Endodermal cell (in vitro differentiated cells): ENCODE results near the gene VPS13D. TPM values are rescaled to one million over a fixed set of nuclear protein-coding genes. Genes with fewer than 3 reads are reported as not detected.

Experiments
- DNase-seq: peaks from one replicate; pipeline ENCODE4 v3.0.0-alpha.2; 2017
- H3K27ac ChIP-seq: 2 replicates; pipeline ENCODE4 v1.5.1; 2013; ENCODE audit warnings: mild to moderate bottlenecking, low read depth, low read length, moderate library complexity
- H3K27me3 ChIP-seq: 2 replicates; pipeline ENCODE4 v1.6.1; 2013; ENCODE audit warnings: mild to moderate bottlenecking, low read length, moderate library complexity; ENCODE audit not compliant: insufficient read depth, control insufficient read depth, poor library complexity, severe bottlenecking
- H3K36me3 ChIP-seq: 2 replicates; pipeline ENCODE4 v1.7.0; 2013; ENCODE audit warnings: mild to moderate bottlenecking, low read length, moderate library complexity; ENCODE audit not compliant: control insufficient read depth, insufficient read depth
- H3K4me1 ChIP-seq: one replicate; pipeline ENCODE4 v1.7.0; 2013; ENCODE audit warnings: low read length; ENCODE audit not compliant: control insufficient read depth, insufficient read depth
- H3K4me3 ChIP-seq: 2 replicates; pipeline ENCODE4 v1.5.1; 2013; ENCODE audit warnings: mild to moderate bottlenecking, low read length, moderate library complexity
- H3K9ac ChIP-seq: 2 replicates; pipeline ENCODE4 v1.6.1; 2013; ENCODE audit warnings: mild to moderate bottlenecking, low read length, moderate library complexity; ENCODE audit not compliant: poor library complexity, severe bottlenecking; ENCODE audit errors: extremely low read depth
- H3K9me3 ChIP-seq: 2 replicates; pipeline ENCODE4 v1.6.1; 2013; ENCODE audit warnings: mild to moderate bottlenecking, low read length, moderate library complexity; ENCODE audit not compliant: control insufficient read depth
- H3K27ac Mint-ChIP-seq: 2 replicates; pipeline ENCODE4 v1.8.0; 2020; ENCODE audit warnings: mixed read lengths
- H3K27me3 Mint-ChIP-seq: 2 replicates; pipeline ENCODE4 v1.8.0; 2021; ENCODE audit warnings: mild to moderate bottlenecking, mixed read lengths; ENCODE audit not compliant: insufficient read depth
- H3K36me3 Mint-ChIP-seq: 2 replicates; pipeline ENCODE4 v1.8.0; 2020; ENCODE audit warnings: low read depth, mixed read lengths
- H3K4me1 Mint-ChIP-seq: 2 replicates; pipeline ENCODE4 v1.8.0; 2020; ENCODE audit warnings: mixed read lengths
- H3K4me3 Mint-ChIP-seq: 2 replicates; pipeline ENCODE4 v1.8.0; 2020; ENCODE audit warnings: mild to moderate bottlenecking, moderate library complexity, mixed read lengths
- H3K9me3 Mint-ChIP-seq: 2 replicates; pipeline ENCODE4 v1.8.0; 2020; ENCODE audit warnings: mild to moderate bottlenecking, mixed read lengths
- CTCF ChIP-seq: fragments of 200-600 bp; sonication (generic); conservative IDR thresholded peaks from 2 replicates; pipeline ENCODE4 v1.5.0; 2021; ENCODE audit warnings: antibody characterized with exemption, mild to moderate bottlenecking
- WGBS, 2 experiments: methylation state at CpG; one replicate each; pipeline versions ENCODE4 v1.1.5 to v1.1.7; 2013; ENCODE audit warnings: missing lambda C conversion rate in 2 of 2, mixed read lengths in 1 of 2; ENCODE audit not compliant: insufficient coverage in 1 of 2, insufficient read length in 1 of 2; 5-methylcytosine and 5-hydroxymethylcytosine counted together
- total RNA-seq, 2 donors: library from RNA; stranded (reverse); fragmentation: NEBNext Ultra II Directional in 1 of 2; extraction: Animal tissue kit (Norgen Biotek cat#: 25700) in 1 of 2; gene quantifications; 2 replicates in 1 of 2; 3 replicates in 1 of 2; pipeline ENCODE4 v1.2.1, GENCODE V29; 2021

The VPS13D gene
- total RNA-seq, 2 donors from 2014 or later = 32.5 to 36.7 TPM

DNA sequence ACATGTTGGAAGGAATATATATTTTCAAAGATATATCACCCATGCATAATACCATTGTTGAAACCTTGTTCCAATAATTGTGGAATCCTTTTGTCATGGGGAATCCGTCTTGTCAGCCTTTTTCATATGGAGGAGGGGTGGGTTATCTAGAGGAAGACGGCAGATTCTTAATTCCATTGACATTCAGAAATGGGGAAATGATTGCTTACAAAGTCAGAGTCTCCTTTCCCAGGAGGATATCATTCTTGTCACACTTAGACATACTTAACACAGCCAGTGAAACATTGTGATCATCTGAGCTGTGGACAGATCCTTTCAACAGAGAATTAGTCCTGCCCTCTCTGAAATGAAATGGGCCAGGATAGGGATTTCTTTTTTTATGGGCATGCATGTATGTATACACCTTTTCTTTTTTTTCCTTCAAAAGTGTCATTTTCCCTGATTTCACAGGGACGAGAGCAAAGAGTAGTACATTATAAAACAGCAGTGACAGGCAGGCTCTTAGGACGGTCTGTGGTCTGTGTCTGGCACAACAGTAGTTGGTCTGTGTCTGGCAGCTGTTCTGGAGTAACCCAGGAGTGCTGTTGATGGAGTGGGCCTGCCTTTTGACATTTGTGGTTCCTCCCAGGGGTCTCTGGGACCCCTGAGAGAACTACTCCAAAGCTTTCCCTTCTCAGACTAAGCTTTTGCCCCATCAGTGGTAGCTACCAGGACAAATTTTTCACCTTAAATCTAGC, 50.1 kb downstream of the VPS13D start:
- 92% methylated on average over 4 of the region's 4 CpGs; no CpG with 5 or more reads in 1 of the 2 experiments for WGBS, 2 experiments
- no peak overlapping the region for H3K27ac ChIP-seq
- no peaks in the 10 kb centered on the region for H3K9me3 ChIP-seq
- DNase-seq = no peak
- no peaks in the 10 kb centered on the region for H3K4me1 ChIP-seq
- Mint-ChIP-seq H3K36me3 (peaks cover 71% of the 10 kb centered on the region), H3K27ac (peak overlapping the region; percentile 52), H3K4me1 (peaks cover 9% of the 10 kb centered on the region), H3K4me3 (no peak overlapping the region), H3K27me3 (no peaks in the 10 kb centered on the region), H3K9me3 (no peaks in the 10 kb centered on the region)
- H3K36me3 ChIP-seq = peaks cover 70% of the 10 kb centered on the region
- no peak overlapping the region for H3K4me3 ChIP-seq
- H3K27me3 ChIP-seq = no peaks in the 10 kb centered on the region
- H3K9ac ChIP-seq = no peak overlapping the region
- TF ChIP-seq CTCF = no peak

DNA sequence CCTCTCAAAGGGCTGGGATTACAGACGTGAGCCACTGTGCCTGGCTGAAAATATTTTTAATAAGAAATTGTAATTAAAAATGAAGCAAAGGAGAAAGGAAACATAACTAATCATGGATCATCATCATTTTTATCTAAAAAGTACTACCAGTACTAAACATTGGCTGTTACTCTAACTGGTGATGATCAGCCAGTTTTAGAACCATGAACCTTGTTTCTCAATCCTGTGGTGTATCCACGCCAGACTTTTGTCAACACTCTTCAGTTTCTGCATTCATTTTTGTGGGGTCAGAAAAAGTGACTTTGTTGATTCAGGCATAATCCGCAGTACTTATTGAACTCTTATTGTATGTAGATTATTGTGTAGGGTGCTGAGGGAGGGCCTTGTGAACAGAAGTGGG, 52.3 kb downstream of the VPS13D start:
- Mint-ChIP-seq H3K9me3 (no peaks in the 10 kb centered on the region), H3K36me3 (peaks cover 56% of the 10 kb centered on the region), H3K4me1 (peaks cover 8% of the 10 kb centered on the region), H3K27ac (no peak overlapping the region), H3K27me3 (no peaks in the 10 kb centered on the region), H3K4me3 (no peak overlapping the region)
- 87% methylated on average over 3 of the region's 3 CpGs for WGBS, 2 experiments
- Histone ChIP-seq H3K9me3 (no peaks in the 10 kb centered on the region), H3K4me3 (no peak overlapping the region), H3K27me3 (no peaks in the 10 kb centered on the region), H3K27ac (no peak overlapping the region), H3K4me1 (no peaks in the 10 kb centered on the region), H3K36me3 (peaks cover 64% of the 10 kb centered on the region), H3K9ac (no peak overlapping the region)
- DNase-seq = no peak
- TF ChIP-seq CTCF = no peak

DNA sequence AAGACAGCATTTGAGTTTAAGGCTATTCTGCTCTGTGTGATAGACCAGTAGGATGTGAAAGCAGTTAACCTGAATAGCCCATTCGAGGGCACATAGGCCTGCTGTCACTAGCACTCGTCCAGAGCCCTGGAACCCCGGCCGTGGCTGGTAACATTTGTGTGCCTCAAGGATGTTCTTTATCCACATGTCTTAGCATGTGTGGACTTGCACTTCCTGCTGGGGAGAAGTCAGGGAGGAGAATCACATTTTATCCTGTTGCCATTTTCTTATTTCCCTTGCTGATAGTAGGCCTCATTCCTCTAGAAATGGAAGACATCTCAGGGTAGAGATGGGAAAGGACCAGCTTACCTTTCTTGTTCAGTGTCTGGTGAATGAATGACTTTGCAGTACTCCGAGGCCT, 54.7 kb downstream of the VPS13D start:
- no peaks in the 10 kb centered on the region for H3K27me3 Mint-ChIP-seq
- Histone ChIP-seq H3K9me3 (no peaks in the 10 kb centered on the region), H3K4me1 (no peaks in the 10 kb centered on the region), H3K36me3 (peaks cover 56% of the 10 kb centered on the region), H3K27ac (no peak overlapping the region), H3K27me3 (no peaks in the 10 kb centered on the region), H3K4me3 (no peak overlapping the region), H3K9ac (no peak overlapping the region)
- no peak overlapping the region for H3K27ac Mint-ChIP-seq
- H3K36me3 Mint-ChIP-seq = peaks cover 52% of the 10 kb centered on the region
- TF ChIP-seq CTCF = no peak
- 92 to 100% methylated on average over 1 to 5 of the region's 5 CpGs for WGBS, 2 experiments
- H3K4me3 Mint-ChIP-seq = no peak overlapping the region
- H3K9me3 Mint-ChIP-seq = no peaks in the 10 kb centered on the region
- H3K4me1 Mint-ChIP-seq = peaks cover 8% of the 10 kb centered on the region
- no peak for DNase-seq
